T47D (cell line): ENCODE data around the gene USP48.
"Not testable (repeated sequence)": the region's sequence is repeated elsewhere in the genome, so short reads cannot be mapped to it uniquely, and the experiment has no call there.

Source experiments
- DNase-seq, 2 experiments: peaks; one replicate each; pipeline versions ENCODE4 v3.0.0 to v3.0.0-alpha.2; 2011 to 2012; ENCODE audit warnings: low read depth in 1 of 2, low spot score in 1 of 2
- JUND ChIP-seq: IDR thresholded peaks from 2 replicates; pipeline ENCODE4 v1.6.1; 2012; ENCODE audit warnings: low read depth
- in situ Hi-C: cut with HindIII; loops from 2 replicates; pipeline ENCODE4 v1.10.0; 2016; ENCODE audit warnings: low sequenced_read_pairs, low pct_unique_long_range_greater_than_20kb

The USP48 gene

DNA sequence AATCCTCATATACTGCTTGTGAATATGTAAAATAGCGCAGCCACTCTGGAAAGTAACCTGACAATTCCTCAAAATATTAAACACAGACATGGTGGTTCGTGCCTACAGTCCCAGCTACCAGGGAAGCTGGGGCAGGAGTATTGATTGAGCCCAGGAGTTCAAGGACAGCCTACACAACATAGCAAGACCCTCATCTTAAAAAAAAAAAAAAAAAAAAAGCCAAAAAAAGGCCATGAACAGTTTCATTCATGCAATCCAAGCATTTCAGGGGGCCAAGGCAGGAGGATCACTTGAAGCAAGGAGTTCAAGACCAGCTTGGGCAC, 4.6 kb downstream of the USP48 start:
- in situ Hi-C loops: no loop called here
- TF ChIP-seq JUND: no peak
- DNase-seq: no peak

- in situ Hi-C loops, DNase-seq: not testable (repeated sequence)
These were observed 6.0 kb downstream of the USP48 start for GRCh38 chr1:21776925-21777324.

- DNase-seq: peak in 1 of 2 experiments; percentile 53
- no peak for TF ChIP-seq JUND
- in situ Hi-C loops: no loop called here
These were observed 6.9 kb downstream of the USP48 start for GRCh38 chr1:21775985-21776562.

DNA sequence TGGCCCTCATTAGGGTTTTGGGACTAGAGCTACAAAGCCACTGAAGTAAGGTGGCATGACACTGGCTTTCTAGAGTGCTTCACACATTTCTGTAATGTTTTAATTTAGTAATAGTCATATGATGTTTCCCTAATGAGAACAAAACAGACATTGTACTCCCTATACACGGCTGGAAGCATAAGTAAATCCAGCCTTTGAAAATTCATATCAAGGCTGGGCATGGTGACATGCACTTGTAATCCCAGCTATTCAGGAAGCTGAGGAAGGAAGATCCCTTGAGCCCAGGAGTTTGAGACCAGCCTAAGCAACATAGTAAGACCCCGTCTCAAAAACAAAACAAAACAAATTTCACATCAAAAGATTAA, 7.4 kb downstream of the USP48 start:
- TF ChIP-seq JUND: no peak
- in situ Hi-C loops: no loop called here
- no peak for DNase-seq

- in situ Hi-C loops: no loop called here
- no peak for DNase-seq
- TF ChIP-seq JUND: no peak
These were observed 8.0 kb downstream of the USP48 start for GRCh38 chr1:21774835-21775549.

DNA sequence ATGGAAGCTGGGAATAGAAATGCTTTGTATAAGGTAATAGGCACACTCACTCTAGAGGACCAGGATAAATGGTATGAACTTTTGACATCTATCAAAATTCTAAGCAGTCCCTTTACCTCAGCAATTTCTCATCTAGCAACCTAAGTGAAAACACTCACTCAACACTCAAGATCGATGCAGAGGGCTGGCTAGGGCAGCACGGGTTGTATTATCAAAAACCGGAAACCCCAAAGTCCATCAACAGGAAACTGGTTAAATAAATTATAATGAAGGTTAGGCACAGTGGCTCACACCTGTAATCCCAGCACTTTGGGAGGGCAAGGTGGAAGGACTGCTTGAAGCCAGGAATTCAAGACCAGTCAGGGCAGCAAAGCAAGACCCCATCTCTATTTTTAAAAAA, 9.4 kb downstream of the USP48 start:
- DNase-seq: no peak
- in situ Hi-C loops: no loop called here
- no peak for TF ChIP-seq JUND

DNA sequence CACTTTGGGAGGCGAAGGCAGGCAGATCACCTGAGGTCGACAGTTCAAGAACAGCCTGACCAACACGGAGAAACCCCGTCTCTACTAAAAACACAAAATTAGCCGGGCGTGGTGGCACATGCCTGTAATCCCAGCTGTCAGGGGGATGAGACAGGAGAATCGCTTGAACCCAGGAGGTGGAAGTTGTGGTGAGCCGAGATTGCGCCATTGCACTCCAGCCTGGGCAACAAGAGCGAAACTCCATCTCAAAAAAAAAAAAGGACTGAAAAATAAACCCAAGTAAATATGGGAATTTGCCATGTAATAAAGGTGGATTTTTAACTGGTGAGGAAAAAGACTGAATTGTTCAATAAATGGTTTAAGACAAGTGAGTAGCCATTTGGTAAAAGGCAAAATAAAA, 11.3 kb downstream of the USP48 start:
- DNase-seq, in situ Hi-C loops: not testable (repeated sequence)

GRCh38 chr1:21770602-21771001, 12.3 kb downstream of the USP48 start:
- in situ Hi-C loops, DNase-seq: not testable (repeated sequence)

DNA sequence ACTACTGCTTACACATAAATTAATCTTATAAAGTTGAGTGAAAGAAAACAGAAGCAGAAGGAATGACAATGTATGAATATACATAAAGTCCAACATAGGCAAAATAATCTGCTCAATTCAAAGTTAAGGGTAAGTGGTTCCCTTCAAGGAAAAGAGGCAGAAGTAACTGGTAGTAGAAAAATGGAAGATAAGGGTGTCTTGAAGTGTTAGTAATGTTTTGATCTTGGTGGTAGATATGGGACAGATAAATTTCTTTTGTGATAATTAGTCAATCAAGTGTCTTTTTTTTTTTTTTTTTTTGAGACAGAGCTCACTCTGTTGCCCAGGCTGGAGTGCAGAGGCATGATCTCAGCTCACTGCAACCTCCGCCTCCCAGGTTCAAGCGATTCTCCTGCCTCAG, 12.7 kb downstream of the USP48 start:
- TF ChIP-seq JUND: no peak
- no peak for DNase-seq
- in situ Hi-C loops: no loop called here

DNA sequence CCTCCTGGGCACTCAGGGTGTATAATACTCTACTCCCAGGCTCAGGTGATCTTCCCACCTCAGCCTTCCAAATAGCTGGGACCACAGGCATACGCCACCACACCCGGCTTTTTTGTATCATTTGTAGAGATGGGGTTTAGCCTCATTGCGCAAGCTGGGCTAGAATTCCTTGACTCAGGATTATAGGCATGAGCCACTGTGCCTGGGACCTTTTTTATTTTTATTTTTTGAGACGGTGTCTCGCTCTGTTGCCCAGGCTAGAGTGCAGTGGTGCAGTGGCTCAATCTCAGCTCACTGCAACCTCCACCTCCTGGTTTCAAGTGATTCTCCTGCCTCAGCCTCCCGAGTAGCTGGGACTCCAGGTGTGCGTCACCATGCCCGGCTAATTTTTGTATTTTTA, 15.8 kb downstream of the USP48 start:
- DNase-seq, in situ Hi-C loops: not testable (repeated sequence)

GRCh38 chr1:21766210-21766609, 16.7 kb downstream of the USP48 start:
- no peak for TF ChIP-seq JUND
- DNase-seq: no peak
- in situ Hi-C loops: no loop called here

DNA sequence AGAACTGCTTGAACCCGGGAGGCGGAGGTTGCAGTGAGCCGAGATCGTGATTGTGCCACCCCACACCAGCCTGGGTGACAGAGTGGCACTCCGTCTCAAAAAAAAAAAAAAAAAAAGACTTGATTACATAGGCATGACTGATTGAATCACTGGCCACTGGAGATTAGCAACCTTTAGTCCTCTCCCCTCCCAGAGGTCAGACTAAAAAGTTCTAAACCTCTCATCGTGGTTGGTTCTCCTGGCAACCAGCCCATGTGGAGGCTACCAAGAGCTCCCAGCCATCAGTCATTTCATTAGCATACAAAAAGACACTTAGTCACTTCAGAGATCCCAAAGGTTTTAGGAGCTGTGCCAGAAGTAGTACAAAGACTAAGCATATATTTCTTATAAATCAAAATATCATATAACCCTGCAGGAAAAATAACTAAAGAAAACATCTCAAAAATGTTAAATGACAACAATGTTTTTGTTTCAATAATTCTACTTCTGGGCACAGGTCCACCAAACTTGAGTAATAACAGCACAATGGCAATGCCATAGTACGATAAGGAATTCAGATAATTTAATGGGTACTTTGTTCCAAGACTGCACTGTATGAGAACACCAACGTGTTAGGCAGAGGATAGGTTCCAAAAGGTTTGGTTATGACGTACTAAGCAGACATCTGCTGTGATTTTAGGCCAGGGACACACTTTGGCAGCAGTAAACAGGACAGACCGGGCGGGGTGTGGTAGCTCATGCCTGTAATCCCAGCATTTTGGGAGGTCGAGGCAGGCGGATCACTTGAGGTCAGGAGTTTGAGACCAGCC, 18.1 kb downstream of the USP48 start:
- no peak for TF ChIP-seq JUND
- in situ Hi-C loops: no loop called here
- DNase-seq: no peak

DNA sequence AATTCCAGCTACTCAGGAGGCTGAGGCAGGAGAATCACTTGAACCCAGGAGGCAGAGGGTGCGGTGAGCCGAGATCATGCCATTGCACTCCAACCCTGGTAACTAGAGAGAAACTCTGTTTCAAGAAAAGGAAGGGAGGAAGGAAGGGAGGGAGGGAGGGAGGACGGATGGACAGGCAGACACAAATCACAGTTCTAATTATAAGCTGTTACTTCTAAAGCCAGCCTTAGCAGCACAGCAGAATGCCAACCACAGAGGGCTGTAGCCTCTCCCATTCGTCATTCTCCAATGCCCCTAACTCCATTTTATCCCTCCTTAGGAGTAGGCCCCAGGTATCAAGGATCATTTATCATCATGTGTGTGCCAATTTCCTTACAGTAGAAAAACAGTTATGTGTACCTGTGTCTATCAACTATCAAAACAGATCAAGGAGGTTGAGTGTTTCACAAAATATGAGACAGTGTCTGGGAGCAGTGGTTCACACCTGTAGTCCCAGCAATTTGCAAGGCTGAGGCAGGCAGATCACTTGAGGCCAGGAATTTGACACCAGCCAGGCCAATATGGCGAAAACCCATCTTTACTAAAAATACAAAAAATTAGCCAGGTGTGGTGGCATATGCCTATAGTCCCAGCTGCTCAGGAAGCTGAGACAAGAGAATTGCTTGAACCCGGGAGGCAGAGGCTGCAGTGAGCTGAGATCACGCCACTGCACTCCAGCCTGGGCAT, 19.1 kb downstream of the USP48 start:
- in situ Hi-C loops: no loop called here
- no peak for DNase-seq
- TF ChIP-seq JUND: no peak
